GM12801 (cell line): ENCODE data around the gene POLR1B.

Source experiments
- CTCF ChIP-seq: IDR thresholded peaks from one replicate; pipeline ENCODE4 v1.5.1; 2011; ENCODE audit warnings: control low read depth; ENCODE audit not compliant: insufficient read length; ENCODE audit errors: extremely low read depth

Gene POLR1B

GRCh38 chr2:112520234-112520783 lies 22.0 kb upstream of the POLR1B start:
- no peak for TF ChIP-seq CTCF

GRCh38 chr2:112523291-112523777 lies 18.9 kb upstream of the POLR1B start:
- no peak for TF ChIP-seq CTCF

GRCh38 chr2:112528541-112528940 lies 13.7 kb upstream of the POLR1B start:
- TF ChIP-seq CTCF, result no peak

- no peak for TF ChIP-seq CTCF
Measured at GRCh38 chr2:112529757-112530156, 12.5 kb upstream of the POLR1B start.

GRCh38 chr2:112530728-112531127 lies 11.5 kb upstream of the POLR1B start:
- TF ChIP-seq CTCF, result no peak

- no peak for TF ChIP-seq CTCF
Measured at GRCh38 chr2:112534826-112535225, 7.4 kb upstream of the POLR1B start.

GRCh38 chr2:112539306-112539705 lies 3.0 kb upstream of the POLR1B start:
- TF ChIP-seq CTCF, result no peak

GRCh38 chr2:112540906-112541305 lies 1.4 kb upstream of the POLR1B start:
- no peak for TF ChIP-seq CTCF
